Endothelial cell of umbilical vein (primary cell): ENCODE results near the gene ZNF664. TPM values are rescaled to one million over a fixed set of nuclear protein-coding genes. Genes with fewer than 3 reads are reported as not detected.

ENCODE experiments used
- BruUV-seq: library from RNA; stranded (reverse); fragments of 400-500 nt; replicated peaks from 2 replicates; lab custom pipeline; 2021; lab: Mats Ljungman, UMichigan
- CTCF ChIA-PET: fragments of 300-600, 350-600 bp; sonication (Branson Sonifier 250); formaldehyde crosslinking; loops from one replicate; lab custom pipeline; 2021; ENCODE audit warnings: antibody characterized with exemption, inconsistent platforms; lab: Charles Lee
- POLR2A ChIA-PET: fragments of 300-600, 350-600 bp; sonication (Branson Sonifier 250); formaldehyde crosslinking; loops from one replicate; lab custom pipeline; 2021; ENCODE audit warnings: antibody characterized with exemption, inconsistent platforms; lab: Charles Lee
- DNase-seq: peaks from one replicate; pipeline ENCODE4 v3.0.0-alpha.2; 2011; ENCODE audit warnings: low read depth, low spot score
- FAIRE-seq: peaks from 2 replicates; lab custom pipeline; 2011; peaks lifted over from hg19 to GRCh38; lab: Jason Lieb, UNC
- H2AFZ ChIP-seq: 2 replicates; pipeline ENCODE4 v1.6.0; 2012; ENCODE audit warnings: low read depth, low read length, control low read depth, inconsistent platforms
- H3K27ac ChIP-seq: 2 replicates; pipeline ENCODE4 v1.5.1; 2011; ENCODE audit warnings: low read depth, mild to moderate bottlenecking, control low read depth, low read length, moderate library complexity; ENCODE audit not compliant: insufficient read depth
- H3K27me3 ChIP-seq, 2 experiments: 2 replicates each; pipeline versions ENCODE4 v1.6.0 to v1.6.1; 2011; ENCODE audit warnings: low read length in 2 of 2, mixed read lengths in 1 of 2; ENCODE audit not compliant: control insufficient read depth in 2 of 2, insufficient read depth in 2 of 2
- H3K36me3 ChIP-seq, 2 experiments: 2 replicates in 1 of 2; 3 replicates in 1 of 2; pipeline ENCODE4 v1.5.1; 2011; ENCODE audit warnings: low read length in 2 of 2, mild to moderate bottlenecking in 1 of 2, moderate library complexity in 1 of 2; ENCODE audit not compliant: control insufficient read depth in 2 of 2, insufficient read depth in 2 of 2; ENCODE audit errors: extremely low read depth in 1 of 2
- H3K4me1 ChIP-seq: 3 replicates; pipeline ENCODE4 v1.5.1; 2011; ENCODE audit warnings: mild to moderate bottlenecking, low read length; ENCODE audit not compliant: control insufficient read depth, insufficient read depth; ENCODE audit errors: extremely low read depth
- H3K4me2 ChIP-seq: 2 replicates; pipeline ENCODE4 v1.6.1; 2011; ENCODE audit warnings: low read length, control low read depth, mixed read lengths; ENCODE audit not compliant: insufficient read depth
- H3K4me3 ChIP-seq, 3 experiments: fragments of 200-600 bp in 1 of 3; sonication (generic), shearing (Covaris generic) in 1 of 3; replicated peaks in 1 of 3; 2 replicates each; pipeline ENCODE4 v1.5.1; 2011 to 2016; ENCODE audit warnings: control low read depth in 3 of 3, low read length in 3 of 3, mild to moderate bottlenecking in 2 of 3, inconsistent platforms in 1 of 3, low read depth in 1 of 3, moderate library complexity in 1 of 3; ENCODE audit not compliant: insufficient read depth in 1 of 3
- H3K79me2 ChIP-seq: 2 replicates; pipeline ENCODE4 v1.6.0; 2012; ENCODE audit warnings: low read length, inconsistent platforms; ENCODE audit not compliant: control insufficient read depth, insufficient read depth
- H3K9ac ChIP-seq: replicated peaks from 2 replicates; pipeline ENCODE3; 2011; ENCODE audit warnings: low read length, control low read depth; ENCODE audit not compliant: insufficient read depth; ENCODE audit errors: extremely low read depth
- H3K9me1 ChIP-seq: replicated peaks from 3 replicates; pipeline ENCODE4 v1.6.0; 2011; ENCODE audit warnings: mild to moderate bottlenecking, low read length; ENCODE audit not compliant: control insufficient read depth, insufficient read depth; ENCODE audit errors: extremely low read depth
- H3K9me3 ChIP-seq: replicated peaks from 2 replicates; pipeline ENCODE4 v1.5.1; 2012; ENCODE audit warnings: low read length, inconsistent platforms; ENCODE audit not compliant: control insufficient read depth, insufficient read depth
- H4K20me1 ChIP-seq: replicated peaks from 2 replicates; pipeline ENCODE3; 2011; ENCODE audit warnings: mild to moderate bottlenecking, low read length; ENCODE audit not compliant: control insufficient read depth, insufficient read depth; ENCODE audit errors: extremely low read depth
- GATA2 ChIP-seq: IDR thresholded peaks from 2 replicates; pipeline ENCODE4 v1.7.0; 2011; ENCODE audit warnings: low read depth, mild to moderate bottlenecking, moderate library complexity, mixed read lengths, low read length; ENCODE audit not compliant: insufficient read length, insufficient read depth
- JUN ChIP-seq: IDR thresholded peaks from 2 replicates; pipeline ENCODE4 v1.6.1; 2011; ENCODE audit warnings: borderline replicate concordance, low read depth; ENCODE audit not compliant: insufficient read length, insufficient read depth
- MYC ChIP-seq: IDR thresholded peaks from one replicate; pipeline ENCODE4 v1.6.1; 2011; ENCODE audit warnings: mild to moderate bottlenecking, low read depth, low read length
- POLR2A ChIP-seq: IDR thresholded peaks from 2 replicates; pipeline ENCODE4 v1.6.1; 2012; ENCODE audit warnings: low read depth, mild to moderate bottlenecking, control low read depth, low read length
- dilution Hi-C: fragments of 300-500 bp; cut with MboI; formaldehyde crosslinking; loops from one replicate; pipeline ENCODE4 v1.15.0; 2019; ENCODE audit warnings: low sequenced_read_pairs; ENCODE audit not compliant: extremely low pct_ligation_motif_present
- intact Hi-C: fragments of 100-400 bp; cut with micrococcal nuclease; formaldehyde crosslinking; loops from one replicate; pipeline ENCODE4 v1.10.0; 2022
- polyA plus RNA-seq, 4 experiments: library from polyadenylated mRNA; depleted of rRNA in 3 of 4; stranded (reverse) in 3 of 4; unstranded in 1 of 4; fragments of >200 nt; gene quantifications; 2 replicates each; pipeline versions ENCODE4 v1.2.1 to v1.2.3, GENCODE V29; 2011 to 2012; ENCODE audit warnings: missing spikeins in 1 of 4
- total RNA-seq: library from RNA; stranded (reverse); gene quantifications from 2 replicates; pipeline ENCODE4 v1.2.3, GENCODE V29; 2021
- TF ChIP-seq, protein P1 (sequence below): IDR thresholded peaks from 2 replicates; pipeline ENCODE4 v1.6.1; 2011; ENCODE audit not compliant: insufficient read depth, insufficient read length
- TF ChIP-seq, protein P2 (sequence below), 2 donors: IDR thresholded peaks; 1 replicate in 1 of 2; 2 replicates in 1 of 2; pipeline ENCODE4 v1.5.1; 2011; ENCODE audit warnings: low read length in 2 of 2, mild to moderate bottlenecking in 2 of 2, moderate library complexity in 2 of 2, control low read depth in 1 of 2, inconsistent platforms in 1 of 2, low read depth in 1 of 2; ENCODE audit not compliant: insufficient read depth in 1 of 2; ENCODE audit errors: extremely low read depth in 1 of 2

ZNF664 gene
- total and polyA plus RNA-seq, 2 donors (not counting 3 experiments of a cell fraction or from before 2014, with no cell fraction given) = 29.8 to 71.3 TPM

DNA sequence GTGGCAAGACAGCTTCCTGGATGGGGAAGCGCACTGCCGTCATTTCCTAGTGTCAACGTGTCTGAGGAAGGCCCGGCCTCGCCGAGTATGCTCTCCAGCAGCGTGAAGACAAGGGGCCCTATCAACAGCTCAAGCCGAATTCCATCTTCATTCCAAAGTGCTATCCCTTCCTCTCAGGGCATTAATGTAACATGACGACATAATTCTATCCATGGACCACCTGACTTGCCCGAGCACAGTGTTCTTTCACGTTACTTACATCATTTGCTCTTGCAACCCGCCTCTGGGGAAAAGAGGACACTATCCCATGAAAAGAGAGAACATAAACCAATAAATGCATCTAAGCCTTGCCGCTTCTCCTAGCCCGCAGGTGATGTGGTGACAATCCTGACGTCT, 23.2 kb upstream of the ZNF664 start:
- dilution Hi-C loops (no loop called here), intact Hi-C loops (no loop called here)
- POLR2A ChIA-PET = no interaction called here
- H3K9ac ChIP-seq = no peak overlapping the region
- no peaks in the 10 kb centered on the region for H3K79me2 ChIP-seq
- TF ChIP-seq, protein P1, sequence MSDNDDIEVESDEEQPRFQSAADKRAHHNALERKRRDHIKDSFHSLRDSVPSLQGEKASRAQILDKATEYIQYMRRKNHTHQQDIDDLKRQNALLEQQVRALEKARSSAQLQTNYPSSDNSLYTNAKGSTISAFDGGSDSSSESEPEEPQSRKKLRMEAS = no peak
- TF ChIP-seq JUN (no peak), MYC (no peak), POLR2A (no peak), GATA2 (no peak)
- TF ChIP-seq, protein P2, sequence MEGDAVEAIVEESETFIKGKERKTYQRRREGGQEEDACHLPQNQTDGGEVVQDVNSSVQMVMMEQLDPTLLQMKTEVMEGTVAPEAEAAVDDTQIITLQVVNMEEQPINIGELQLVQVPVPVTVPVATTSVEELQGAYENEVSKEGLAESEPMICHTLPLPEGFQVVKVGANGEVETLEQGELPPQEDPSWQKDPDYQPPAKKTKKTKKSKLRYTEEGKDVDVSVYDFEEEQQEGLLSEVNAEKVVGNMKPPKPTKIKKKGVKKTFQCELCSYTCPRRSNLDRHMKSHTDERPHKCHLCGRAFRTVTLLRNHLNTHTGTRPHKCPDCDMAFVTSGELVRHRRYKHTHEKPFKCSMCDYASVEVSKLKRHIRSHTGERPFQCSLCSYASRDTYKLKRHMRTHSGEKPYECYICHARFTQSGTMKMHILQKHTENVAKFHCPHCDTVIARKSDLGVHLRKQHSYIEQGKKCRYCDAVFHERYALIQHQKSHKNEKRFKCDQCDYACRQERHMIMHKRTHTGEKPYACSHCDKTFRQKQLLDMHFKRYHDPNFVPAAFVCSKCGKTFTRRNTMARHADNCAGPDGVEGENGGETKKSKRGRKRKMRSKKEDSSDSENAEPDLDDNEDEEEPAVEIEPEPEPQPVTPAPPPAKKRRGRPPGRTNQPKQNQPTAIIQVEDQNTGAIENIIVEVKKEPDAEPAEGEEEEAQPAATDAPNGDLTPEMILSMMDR (IDR thresholded peaks at IDR 0.05; ENCODE audit: extremely low read depth in 1 of 2, insufficient read depth in 1 of 2, low read depth in 1 of 2, low read length in 2 of 2) = no peak
- H4K20me1 ChIP-seq = peaks cover 2% of the 10 kb centered on the region
- H3K9me3 ChIP-seq = no peaks in the 10 kb centered on the region
- BruUV-seq = no TSS peak
- H3K27ac ChIP-seq = no peak overlapping the region
- no peak overlapping the region for H2AFZ ChIP-seq
- H3K9me1 ChIP-seq = no peaks in the 10 kb centered on the region
- H3K36me3 ChIP-seq = no peaks in the 10 kb centered on the region
- FAIRE-seq (no peak), DNase-seq (no peak)
- no peaks in the 10 kb centered on the region for H3K27me3 ChIP-seq
- no peak overlapping the region for H3K4me2 ChIP-seq
- H3K4me3 ChIP-seq = no peak overlapping the region
- CTCF ChIA-PET = interaction anchor here (1.4 kb wide), 1 partner anchor 44 kb away, joined by 3 read pairs; no protein-coding TSS in a partner anchor
- H3K4me1 ChIP-seq = peaks cover 18% of the 10 kb centered on the region
